Hematopoietic multipotent progenitor cell treated with erythropoietin and hydrocortisone succinate and interleukin-3 and kit ligand, for 8 days (in vitro differentiated cells): ENCODE data around the gene REG3G.
A peak's percentile ranks its signal among the peaks of the same experiment; 100 is the strongest.
"Not testable (repeated sequence)": the region's sequence is repeated elsewhere in the genome, so short reads cannot be mapped to it uniquely, and the experiment has no call there.

Source experiments
- DNase-seq: peaks from one replicate; pipeline ENCODE4 v3.0.0-alpha.2; 2015

REG3G gene

GRCh38 chr2:79026061-79026460, 559 bp downstream of the REG3G start:
- no peak for DNase-seq

GRCh38 chr2:79039944-79040343, 14.4 kb downstream of the REG3G start:
- no peak for DNase-seq

GRCh38 chr2:79041032-79041448, 15.5 kb downstream of the REG3G start:
- peak; percentile 38 for DNase-seq

GRCh38 chr2:79053486-79053885, 28.0 kb downstream of the REG3G start:
- DNase-seq: not testable (repeated sequence)

- DNase-seq: peak; percentile 66
Observed at GRCh38 chr2:79054769-79055168, 29.3 kb downstream of the REG3G start.

- DNase-seq: no peak
Observed at GRCh38 chr2:79065201-79065600, 39.7 kb downstream of the REG3G start.

GRCh38 chr2:79071078-79071477, 45.6 kb downstream of the REG3G start:
- no peak for DNase-seq
